HUES6 (cell line): ENCODE results near the gene HDAC3.

Experiments
- H3K27ac ChIP-seq: 2 replicates; pipeline ENCODE4 v1.7.0; 2013; ENCODE audit warnings: low read depth, mild to moderate bottlenecking, low read length, inconsistent platforms
- H3K27me3 ChIP-seq: 2 replicates; pipeline ENCODE4 v1.6.1; 2013; ENCODE audit warnings: low read length; ENCODE audit not compliant: control insufficient read depth, insufficient read depth
- H3K36me3 ChIP-seq: 2 replicates; pipeline ENCODE4 v1.6.1; 2013; ENCODE audit warnings: low read length; ENCODE audit not compliant: control insufficient read depth, insufficient read depth
- H3K4me1 ChIP-seq: 2 replicates; pipeline ENCODE4 v1.6.1; 2013; ENCODE audit warnings: low read length; ENCODE audit not compliant: control insufficient read depth, insufficient read depth
- H3K4me3 ChIP-seq: 2 replicates; pipeline ENCODE4 v1.5.1; 2013; ENCODE audit warnings: low read depth, low read length
- H3K9ac ChIP-seq: one replicate; pipeline ENCODE4 v1.6.1; 2013; ENCODE audit warnings: mild to moderate bottlenecking, low read length
- H3K9me3 ChIP-seq: 2 replicates; pipeline ENCODE4 v1.6.1; 2013; ENCODE audit warnings: low read depth, low read length; ENCODE audit not compliant: control insufficient read depth, insufficient read depth

Gene HDAC3

GRCh38 chr5:141672841-141673813, 36.5 kb upstream of the HDAC3 start:
- H3K4me3 ChIP-seq: 0 out of 2 replicates have a peak overlapping the region, but pooled peaks have one; percentile 1

GRCh38 chr5:141672071-141672840, 35.6 kb upstream of the HDAC3 start:
- Histone ChIP-seq H3K4me1 (peaks cover 25% of the 10 kb centered on the region), H3K4me3 (no peak overlapping the region), H3K9me3 (no peaks in the 10 kb centered on the region), H3K9ac (no peak overlapping the region), H3K27ac (no peak overlapping the region), H3K27me3 (no peaks in the 10 kb centered on the region), H3K36me3 (peaks cover 46% of the 10 kb centered on the region)

More at GRCh38 chr5:141672841-141673813, 36.5 kb upstream of the HDAC3 start:
- H3K9me3 ChIP-seq: no peaks in the 10 kb centered on the region
- peak overlapping the region; percentile 8 for H3K9ac ChIP-seq
- H3K27ac ChIP-seq: 0 out of 2 replicates have a peak overlapping the region, but pooled peaks have one; percentile 10
- H3K36me3 ChIP-seq: peaks cover 48% of the 10 kb centered on the region
- H3K4me1 ChIP-seq: peaks cover 25% of the 10 kb centered on the region
- no peaks in the 10 kb centered on the region for H3K27me3 ChIP-seq

GRCh38 chr5:141669520-141669919, 32.9 kb upstream of the HDAC3 start:
- H3K4me3 ChIP-seq: no peak overlapping the region
- H3K4me1 ChIP-seq: peaks cover 16% of the 10 kb centered on the region
- no peak overlapping the region for H3K27ac ChIP-seq
- H3K9me3 ChIP-seq: no peaks in the 10 kb centered on the region
- peaks cover 48% of the 10 kb centered on the region for H3K36me3 ChIP-seq
- no peak overlapping the region for H3K9ac ChIP-seq
- no peaks in the 10 kb centered on the region for H3K27me3 ChIP-seq

GRCh38 chr5:141668601-141669265, 32.1 kb upstream of the HDAC3 start:
- H3K36me3 ChIP-seq: peaks cover 55% of the 10 kb centered on the region
- H3K27me3 ChIP-seq: no peaks in the 10 kb centered on the region
- H3K4me3 ChIP-seq: no peak overlapping the region
- no peak overlapping the region for H3K9ac ChIP-seq
- H3K27ac ChIP-seq: no peak overlapping the region
- H3K9me3 ChIP-seq: no peaks in the 10 kb centered on the region
- H3K4me1 ChIP-seq: peaks cover 10% of the 10 kb centered on the region

- no peaks in the 10 kb centered on the region for H3K9me3 ChIP-seq
- H3K27ac ChIP-seq: no peak overlapping the region
- H3K27me3 ChIP-seq: no peaks in the 10 kb centered on the region
- no peak overlapping the region for H3K9ac ChIP-seq
- H3K4me3 ChIP-seq: no peak overlapping the region
- H3K36me3 ChIP-seq: peaks cover 59% of the 10 kb centered on the region
- no peaks in the 10 kb centered on the region for H3K4me1 ChIP-seq
Measured at GRCh38 chr5:141665995-141666940, 29.6 kb upstream of the HDAC3 start.

- H3K36me3 ChIP-seq: peaks cover 49% of the 10 kb centered on the region
Measured at GRCh38 chr5:141664733-141665461, 28.2 kb upstream of the HDAC3 start.

GRCh38 chr5:141663506-141663905, 26.9 kb upstream of the HDAC3 start:
- H3K4me3 ChIP-seq: no peak overlapping the region
- no peak overlapping the region for H3K9ac ChIP-seq
- peaks cover 47% of the 10 kb centered on the region for H3K36me3 ChIP-seq
- H3K27me3 ChIP-seq: no peaks in the 10 kb centered on the region
- no peaks in the 10 kb centered on the region for H3K4me1 ChIP-seq
- H3K9me3 ChIP-seq: no peaks in the 10 kb centered on the region
- H3K27ac ChIP-seq: no peak overlapping the region

More at GRCh38 chr5:141664733-141665461, 28.2 kb upstream of the HDAC3 start:
- no peaks in the 10 kb centered on the region for H3K9me3 ChIP-seq
- no peak overlapping the region for H3K4me3 ChIP-seq
- no peaks in the 10 kb centered on the region for H3K4me1 ChIP-seq
- no peak overlapping the region for H3K27ac ChIP-seq
- H3K27me3 ChIP-seq: no peaks in the 10 kb centered on the region
- H3K9ac ChIP-seq: no peak overlapping the region

GRCh38 chr5:141662028-141662427, 25.4 kb upstream of the HDAC3 start:
- H3K4me1 ChIP-seq: no peaks in the 10 kb centered on the region
- no peaks in the 10 kb centered on the region for H3K9me3 ChIP-seq
- no peak overlapping the region for H3K27ac ChIP-seq
- H3K27me3 ChIP-seq: no peaks in the 10 kb centered on the region
- peaks cover 58% of the 10 kb centered on the region for H3K36me3 ChIP-seq
- H3K4me3 ChIP-seq: no peak overlapping the region
- no peak overlapping the region for H3K9ac ChIP-seq

GRCh38 chr5:141657937-141658545, 21.4 kb upstream of the HDAC3 start:
- Histone ChIP-seq H3K9ac (no peak overlapping the region), H3K9me3 (no peaks in the 10 kb centered on the region), H3K36me3 (peaks cover 76% of the 10 kb centered on the region), H3K4me1 (no peaks in the 10 kb centered on the region), H3K27me3 (no peaks in the 10 kb centered on the region), H3K27ac (no peak overlapping the region), H3K4me3 (no peak overlapping the region)
